Airway epithelial cell (primary cell): ENCODE results near the gene TGFB2. TPM values are rescaled to one million over a fixed set of nuclear protein-coding genes. Genes with fewer than 3 reads are reported as not detected.

Source experiments
- total RNA-seq: library from RNA; depleted of rRNA; stranded (reverse); fragments of >200 nt; gene quantifications from 2 replicates; pipeline ENCODE4 v1.2.3, GENCODE V29; 2015

The TGFB2 gene
- 1.2 and 2.4 TPM in 2 replicates for total RNA-seq

DNA sequence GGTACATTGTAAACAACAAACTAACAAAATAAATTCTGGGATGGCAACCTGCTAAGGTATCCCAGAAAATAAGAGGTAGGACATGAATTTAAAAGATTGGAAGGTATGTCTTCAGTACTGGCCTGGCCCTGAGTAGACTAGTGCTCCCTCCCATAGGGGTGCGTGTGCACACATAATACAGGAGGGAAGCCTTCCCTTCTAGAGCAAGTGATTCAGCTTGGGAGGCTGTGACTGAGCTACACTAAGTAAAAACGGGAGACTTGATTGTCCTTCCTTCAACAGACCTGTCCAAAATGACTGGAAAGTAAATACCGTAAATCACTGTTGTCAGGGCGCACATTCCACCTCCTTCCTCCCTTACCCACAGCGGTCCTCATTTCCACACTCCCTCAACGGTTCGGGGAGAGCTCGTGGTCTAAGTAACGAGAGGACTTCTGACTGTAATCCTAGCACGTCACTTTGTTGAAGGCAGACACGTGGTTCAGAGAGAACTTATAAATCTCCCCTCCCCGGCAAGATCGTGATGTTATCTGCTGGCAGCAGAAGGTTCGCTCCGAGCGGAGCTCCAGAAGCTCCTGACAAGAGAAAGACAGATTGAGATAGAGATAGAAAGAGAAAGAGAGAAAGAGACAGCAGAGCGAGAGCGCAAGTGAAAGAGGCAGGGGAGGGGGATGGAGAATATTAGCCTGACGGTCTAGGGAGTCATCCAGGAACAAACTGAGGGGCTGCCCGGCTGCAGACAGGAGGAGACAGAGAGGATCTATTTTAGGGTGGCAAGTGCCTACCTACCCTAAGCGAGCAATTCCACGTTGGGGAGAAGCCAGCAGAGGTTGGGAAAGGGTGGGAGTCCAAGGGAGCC lies at the start of gene TGFB2:
TSS of gene TGFB2 (plus strand) at position 523 of the 859 bp plus-strand sequence. CDS start 1,366 bp downstream, outside the sequence.

Other genes starting within 250 kb of the TGFB2 start
- gene RRP15, start 60.0 kb upstream of the TGFB2 start, total RNA-seq, result 4.9 and 6.5 TPM in 2 replicates